SK-N-MC (cell line): ENCODE data around the gene KLF7.

Experiments
- DNase-seq: peaks from one replicate; pipeline ENCODE4 v3.0.0-alpha.2; 2011; ENCODE audit warnings: low read depth, low spot score
- H3K27ac ChIP-seq: fragments of 200-600 bp; sonication (generic); 2 replicates; pipeline ENCODE4 v1.5.1; 2016; ENCODE audit warnings: mixed run types
- H3K36me3 ChIP-seq: fragments of 200-600 bp; sonication (generic); 2 replicates; pipeline ENCODE4 v1.6.1; 2017; ENCODE audit warnings: antibody characterized with exemption, low read length, mixed read lengths; ENCODE audit not compliant: insufficient read depth
- H3K4me3 ChIP-seq: fragments of 200-600 bp; sonication (generic); 2 replicates; pipeline ENCODE4 v1.5.1; 2016
- H3K9ac ChIP-seq: fragments of 200-600 bp; sonication (generic); 2 replicates; pipeline ENCODE4 v1.8.0; 2017; ENCODE audit warnings: mixed run types, mixed read lengths; ENCODE audit not compliant: insufficient read length
- H3K9me3 ChIP-seq: fragments of 200-600 bp; sonication (generic); 2 replicates; pipeline ENCODE4 v1.6.1; 2017; ENCODE audit warnings: low read depth, mild to moderate bottlenecking, antibody characterized with exemption, low read length, moderate library complexity, mixed read lengths
- EZH2 ChIP-seq: fragments of 200-600 bp; sonication (generic); IDR thresholded peaks from one replicate; pipeline ENCODE4 v1.6.1; 2017; ENCODE audit warnings: antibody characterized with exemption
- FOXP2 ChIP-seq: optimal IDR thresholded peaks from 2 replicates; pipeline ENCODE3; 2011; ENCODE audit warnings: mild to moderate bottlenecking, moderate library complexity; ENCODE audit not compliant: insufficient read depth; ENCODE audit errors: extremely low read length, control extremely low read depth
- POLR2AphosphoS5 ChIP-seq: IDR thresholded peaks from 2 replicates; pipeline ENCODE4 v1.6.1; 2012; ENCODE audit warnings: mild to moderate bottlenecking, low read depth, low read length, borderline replicate concordance

Gene KLF7

DNA sequence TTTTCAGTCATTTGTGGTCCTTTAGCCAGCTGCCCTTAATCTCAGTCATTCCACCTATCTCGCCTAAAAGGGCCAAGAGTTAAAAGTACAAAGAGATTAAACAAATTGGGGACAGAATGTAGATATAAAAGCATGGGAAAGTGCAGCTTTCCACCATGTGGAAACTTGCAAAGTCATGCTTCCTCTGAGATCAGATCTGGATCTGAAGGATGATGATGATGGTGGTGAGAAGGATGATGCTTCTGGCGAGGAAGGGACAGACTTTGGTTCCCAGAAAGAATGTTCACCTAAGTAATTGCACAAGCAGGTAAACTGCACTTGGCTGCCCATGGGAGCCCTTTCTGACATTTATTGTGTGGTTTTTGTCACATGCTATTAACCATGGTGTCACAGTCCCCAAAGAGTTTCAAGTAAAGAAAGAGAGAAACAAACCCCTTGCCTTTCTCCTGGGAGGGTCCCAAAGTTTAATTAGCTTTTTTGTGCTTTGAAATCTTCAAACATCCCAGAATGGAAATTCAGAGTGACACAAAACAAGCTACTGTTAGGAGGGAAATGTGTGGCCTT is 34.7 kb downstream of the KLF7 start:
- no peak for DNase-seq
- peaks cover 4% of the 10 kb centered on the region for H3K9me3 ChIP-seq
- no peak overlapping the region for H3K9ac ChIP-seq
- no peak overlapping the region for H3K27ac ChIP-seq
- no peak for TF ChIP-seq POLR2AphosphoS5
- no peak for TF ChIP-seq FOXP2
- TF ChIP-seq EZH2, result no peak
- H3K4me3 ChIP-seq, result no peak overlapping the region
- peaks cover 12% of the 10 kb centered on the region for H3K36me3 ChIP-seq

DNA sequence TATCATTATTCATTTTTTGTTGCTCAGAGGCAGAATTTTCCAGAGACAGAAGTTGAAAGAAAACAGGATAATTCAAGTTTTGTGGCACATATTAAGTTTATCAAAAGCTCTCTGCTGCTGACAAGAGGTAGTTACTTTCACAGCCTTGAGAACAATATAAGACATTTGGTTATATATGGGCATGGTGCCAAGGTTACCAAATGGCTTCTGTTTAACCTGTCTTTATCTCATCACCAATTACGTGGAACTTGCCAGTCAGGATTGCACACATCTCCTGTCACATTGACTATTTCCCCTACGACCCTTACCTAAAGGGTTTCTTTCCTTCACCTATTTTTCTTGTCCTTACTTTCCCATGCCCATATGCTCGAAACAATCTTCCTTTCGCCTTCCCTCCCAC is 35.9 kb downstream of the KLF7 start:
- TF ChIP-seq EZH2 (no peak), FOXP2 (no peak), POLR2AphosphoS5 (no peak)
- peaks cover 12% of the 10 kb centered on the region for H3K36me3 ChIP-seq
- peaks cover 4% of the 10 kb centered on the region for H3K9me3 ChIP-seq
- DNase-seq, result no peak
- no peak overlapping the region for H3K4me3 ChIP-seq
- H3K9ac ChIP-seq, result no peak overlapping the region
- H3K27ac ChIP-seq, result no peak overlapping the region

DNA sequence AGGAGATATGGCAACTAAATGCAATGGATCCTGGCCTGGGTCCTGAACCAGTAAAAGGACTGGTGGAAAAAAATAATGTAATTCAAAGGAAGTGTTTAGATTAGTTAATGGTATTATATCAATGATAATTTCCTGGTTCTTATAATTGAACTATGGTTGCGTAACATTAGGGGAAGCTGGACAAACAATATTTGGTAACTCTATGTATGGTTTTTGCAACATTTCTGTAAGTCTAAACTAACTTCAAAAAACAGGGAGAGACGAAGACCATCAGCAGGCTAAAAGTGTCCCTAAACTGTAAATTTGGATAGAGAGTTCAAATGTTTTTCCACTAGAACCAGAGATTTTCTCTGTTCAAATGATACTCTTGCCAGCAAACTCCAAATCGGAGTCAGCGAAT is 36.9 kb downstream of the KLF7 start:
- TF ChIP-seq POLR2AphosphoS5 (no peak), FOXP2 (no peak), EZH2 (no peak)
- DNase-seq, result no peak
- Histone ChIP-seq H3K36me3 (peaks cover 18% of the 10 kb centered on the region), H3K9me3 (peaks cover 4% of the 10 kb centered on the region), H3K4me3 (no peak overlapping the region), H3K9ac (no peak overlapping the region), H3K27ac (no peak overlapping the region)

DNA sequence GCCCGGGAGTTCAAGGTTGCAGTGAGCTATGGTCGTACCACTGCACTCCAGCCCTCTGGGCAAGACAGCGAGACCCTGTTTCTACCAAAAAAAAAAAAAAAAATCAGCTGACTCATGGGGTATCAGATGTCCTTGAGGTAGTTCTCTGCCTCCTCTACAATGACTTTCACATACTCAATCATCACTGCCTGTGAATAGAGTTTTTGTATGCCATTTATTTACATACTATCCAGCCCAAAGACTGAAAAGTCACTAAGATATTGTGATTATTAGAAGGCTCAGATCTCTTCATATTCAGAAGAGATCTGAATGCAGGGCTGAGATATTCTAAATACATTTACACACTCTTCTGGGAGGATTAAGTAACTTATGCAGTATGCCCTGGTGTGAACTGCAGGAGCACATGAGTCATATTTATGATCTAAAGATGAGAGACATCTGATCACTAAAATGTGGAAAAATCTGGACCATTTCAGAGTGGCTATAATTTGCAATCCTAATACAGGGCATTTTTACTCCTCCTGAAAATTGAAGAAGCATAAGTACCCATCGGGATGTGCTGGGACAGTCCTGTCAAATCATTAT is 38.9 kb downstream of the KLF7 start:
- Histone ChIP-seq H3K27ac (no peak overlapping the region), H3K4me3 (no peak overlapping the region), H3K36me3 (peaks cover 36% of the 10 kb centered on the region), H3K9ac (no peak overlapping the region), H3K9me3 (peaks cover 4% of the 10 kb centered on the region)
- no peak for TF ChIP-seq POLR2AphosphoS5
- TF ChIP-seq FOXP2, result no peak
- no peak for TF ChIP-seq EZH2
- no peak for DNase-seq

DNA sequence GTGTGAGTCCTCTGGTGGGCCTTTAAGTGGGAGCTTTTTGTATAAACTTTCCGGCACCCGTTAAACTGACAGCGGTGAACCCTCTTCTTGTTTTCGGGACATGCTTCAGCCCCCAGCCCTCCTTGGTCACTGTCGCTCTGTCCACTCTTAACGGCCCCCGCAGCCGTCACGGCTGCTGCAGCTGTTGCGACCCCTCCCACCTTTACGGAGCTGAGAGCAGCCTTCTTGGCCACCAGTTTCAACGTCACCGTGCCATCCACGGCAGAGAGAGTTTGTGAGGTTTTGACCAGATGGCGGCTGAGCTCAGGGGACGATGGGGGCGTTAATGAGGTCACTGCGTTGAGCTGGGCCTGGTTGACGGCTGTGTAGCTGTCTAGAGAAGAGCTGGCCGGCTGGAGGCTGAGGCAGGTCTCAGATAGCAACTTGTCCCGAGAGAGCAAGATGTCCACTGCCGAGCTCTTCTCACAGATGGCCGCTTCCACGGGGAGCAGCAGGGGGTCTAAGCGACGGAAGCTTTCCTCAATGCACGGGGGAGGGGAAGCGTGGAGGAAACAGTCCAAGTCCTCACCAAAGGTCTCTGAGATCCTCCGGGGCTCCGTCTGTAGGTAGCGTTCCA is 41.9 kb downstream of the KLF7 start:
- TF ChIP-seq EZH2 (no peak), FOXP2 (no peak), POLR2AphosphoS5 (no peak)
- Histone ChIP-seq H3K9me3 (peaks cover 4% of the 10 kb centered on the region), H3K36me3 (peaks cover 42% of the 10 kb centered on the region), H3K27ac (no peak overlapping the region), H3K9ac (no peak overlapping the region), H3K4me3 (no peak overlapping the region)
- DNase-seq, result no peak

DNA sequence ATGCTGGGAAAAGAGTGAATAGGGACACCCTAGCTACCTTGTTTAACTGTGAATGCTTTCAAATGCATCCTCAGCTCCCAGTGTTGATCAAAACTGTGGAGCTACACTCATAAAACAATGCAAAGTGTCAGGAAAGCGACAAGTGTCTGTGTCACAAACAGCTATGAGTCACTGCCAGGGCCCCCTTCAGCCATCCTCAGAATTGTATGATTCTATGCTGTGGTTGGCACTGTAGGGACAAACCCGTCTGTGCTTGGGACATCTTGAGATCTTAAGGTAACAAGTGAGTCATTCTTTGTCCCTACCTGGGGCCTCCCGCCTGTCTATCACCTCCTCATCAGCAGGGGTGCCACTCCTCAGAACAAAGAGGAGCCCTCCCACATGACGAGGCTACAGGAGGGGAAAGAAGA is 42.4 kb downstream of the KLF7 start:
- DNase-seq, result no peak
- H3K36me3 ChIP-seq, result peaks cover 41% of the 10 kb centered on the region

DNA sequence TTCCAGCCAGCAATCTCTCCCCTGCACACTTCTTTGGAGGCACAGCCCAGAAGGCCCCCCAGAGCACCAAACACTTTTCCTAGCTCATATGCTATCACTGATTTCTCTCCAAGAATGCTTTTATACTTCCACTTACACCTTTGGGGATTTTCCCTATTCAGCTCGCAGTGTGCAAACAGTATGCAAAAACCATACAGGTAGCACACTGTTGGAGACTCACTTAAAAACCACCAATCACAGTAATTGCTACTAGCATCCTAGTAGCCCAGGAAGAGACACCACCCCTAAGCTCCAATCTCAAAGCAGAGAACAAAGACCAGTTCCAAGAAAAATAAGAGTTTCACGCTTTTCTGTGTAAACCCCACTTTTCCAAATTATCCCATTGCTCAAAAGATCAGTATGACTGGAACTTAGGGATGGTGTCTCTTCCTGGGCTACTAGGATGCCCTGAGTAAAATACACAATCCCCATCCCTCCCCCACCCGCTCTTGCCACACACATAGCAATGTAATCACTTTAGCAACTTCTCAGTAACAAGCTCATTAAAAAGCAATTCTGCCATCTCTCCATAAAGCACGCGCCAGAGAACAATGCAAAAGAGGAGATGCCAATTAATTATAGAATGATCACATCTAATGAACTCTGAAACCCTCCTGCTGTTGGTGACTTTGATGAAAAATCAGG is 43.0 kb downstream of the KLF7 start:
- no peak overlapping the region for H3K9ac ChIP-seq
- TF ChIP-seq EZH2, result no peak
- no peak overlapping the region for H3K4me3 ChIP-seq
- H3K27ac ChIP-seq, result no peak overlapping the region
- H3K36me3 ChIP-seq, result peaks cover 36% of the 10 kb centered on the region; the same call in 1 of the 2 replicates
- DNase-seq, result no peak
- H3K9me3 ChIP-seq, result no peaks in the 10 kb centered on the region

More for the DNA sequence above, 42.4 kb downstream of the KLF7 start:
- Histone ChIP-seq H3K9ac (no peak overlapping the region), H3K4me3 (no peak overlapping the region), H3K27ac (no peak overlapping the region), H3K9me3 (peaks cover 3% of the 10 kb centered on the region)
- no peak for TF ChIP-seq FOXP2
- no peak for TF ChIP-seq POLR2AphosphoS5

DNA sequence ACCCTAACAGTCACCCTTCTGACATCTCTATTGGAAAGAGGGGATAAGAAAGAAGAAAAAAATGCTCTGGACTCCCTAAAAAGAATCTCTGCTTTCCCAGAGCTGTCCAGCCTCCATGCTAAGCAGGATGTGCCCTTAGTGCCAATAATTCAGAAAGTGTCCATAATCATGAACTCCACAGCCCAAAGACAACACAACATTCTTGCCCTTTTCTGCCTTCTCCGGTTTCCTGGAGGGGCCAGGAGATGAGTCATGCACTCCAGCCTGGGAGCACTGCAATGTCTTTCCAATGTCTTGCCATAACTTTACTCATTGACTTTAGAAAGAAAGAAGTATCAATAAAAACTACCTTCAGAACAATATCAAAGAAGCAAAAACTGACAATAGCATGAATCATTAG is 44.0 kb downstream of the KLF7 start:
- Histone ChIP-seq H3K27ac (no peak overlapping the region), H3K9ac (no peak overlapping the region), H3K36me3 (peaks cover 30% of the 10 kb centered on the region; the same call in 1 of the 2 replicates), H3K4me3 (no peak overlapping the region), H3K9me3 (no peaks in the 10 kb centered on the region)
- TF ChIP-seq FOXP2, result no peak
- TF ChIP-seq EZH2, result no peak
- TF ChIP-seq POLR2AphosphoS5, result no peak
- DNase-seq, result no peak
